IMR-90 (cell line): Measurements from ENCODE around the gene MT1X. TPM values are rescaled to one million over a fixed set of nuclear protein-coding genes. Genes with fewer than 3 reads are reported as not detected.
A peak's percentile ranks its signal among the peaks of the same experiment; 100 is the strongest.

Source experiments
- ATAC-seq: fragments of 200-7000 bp; cut with Tn5 transposase; 2 replicates; pipeline ENCODE4 v1.9.1; 2020; ENCODE audit warnings: low read depth, mild to moderate bottlenecking, moderate library complexity
- BruUV-seq: library from RNA; stranded (reverse); fragments of 400-500 nt; replicated peaks from 2 replicates; lab custom pipeline; 2021; lab: Mats Ljungman, UMichigan
- CTCF ChIA-PET: fragments of 300-600 bp; formaldehyde crosslinking; extraction: SDS; loops from one replicate; lab custom pipeline; 2021; ENCODE audit warnings: antibody characterized with exemption; lab: Yijun Ruan, JAX
- POLR2A ChIA-PET: fragments of 300-600 bp; sonication (Branson Sonifier 250); formaldehyde crosslinking; loops from one replicate; lab custom pipeline; 2022; ENCODE audit warnings: antibody characterized with exemption; ENCODE audit not compliant: unreplicated experiment; lab: Charles Lee
- DNase-seq: peaks from one replicate; pipeline ENCODE4 v3.0.0; 2013
- H2AFZ ChIP-seq: replicated peaks from 2 replicates; pipeline ENCODE3; 2013; ENCODE audit warnings: low read length, mild to moderate bottlenecking; ENCODE audit not compliant: poor library complexity
- H2AK5ac ChIP-seq: 2 replicates; pipeline ENCODE4 v1.6.1; 2013; ENCODE audit warnings: low read depth, low read length, inconsistent platforms
- H2AK9ac ChIP-seq: replicated peaks from 2 replicates; pipeline ENCODE3; 2013; ENCODE audit warnings: mild to moderate bottlenecking, low read depth, low read length, moderate library complexity; ENCODE audit not compliant: poor library complexity
- H2BK120ac ChIP-seq: 2 replicates; pipeline ENCODE4 v1.6.1; 2013; ENCODE audit warnings: low read depth, low read length, inconsistent platforms
- H2BK15ac ChIP-seq: 3 replicates; pipeline ENCODE4 v1.6.1; 2013; ENCODE audit warnings: low read depth, low read length, inconsistent platforms
- H2BK20ac ChIP-seq: 2 replicates; pipeline ENCODE4 v1.6.1; 2013; ENCODE audit warnings: low read depth, mild to moderate bottlenecking, inconsistent platforms, low read length, moderate library complexity
- H2BK5ac ChIP-seq: 2 replicates; pipeline ENCODE4 v1.6.1; 2013; ENCODE audit warnings: mild to moderate bottlenecking, low read depth, low read length, inconsistent platforms; ENCODE audit not compliant: poor library complexity, severe bottlenecking
- H3K14ac ChIP-seq: replicated peaks from 2 replicates; pipeline ENCODE4 v1.6.1; 2013; ENCODE audit warnings: low read depth, low read length, inconsistent platforms
- H3K18ac ChIP-seq: 2 replicates; pipeline ENCODE4 v1.6.1; 2013; ENCODE audit warnings: low read depth, low read length, control low read depth
- H3K23ac ChIP-seq: 2 replicates; pipeline ENCODE4 v1.6.1; 2013; ENCODE audit warnings: low read depth, low read length, inconsistent platforms
- H3K27ac ChIP-seq: 2 replicates; pipeline ENCODE4 v1.5.1; 2013; ENCODE audit warnings: mild to moderate bottlenecking, control low read depth, low read length; ENCODE audit not compliant: insufficient read depth
- H3K27me3 ChIP-seq: 2 replicates; pipeline ENCODE4 v1.6.1; 2013; ENCODE audit warnings: low read length; ENCODE audit not compliant: control insufficient read depth, insufficient read depth
- H3K36me3 ChIP-seq: 2 replicates; pipeline ENCODE4 v1.6.1; 2013; ENCODE audit warnings: low read length, mixed read lengths; ENCODE audit not compliant: control insufficient read depth, insufficient read depth
- H3K4ac ChIP-seq: 2 replicates; pipeline ENCODE4 v1.6.1; 2013; ENCODE audit warnings: low read depth, low read length, inconsistent platforms
- H3K4me1 ChIP-seq: 2 replicates; pipeline ENCODE4 v1.6.1; 2013; ENCODE audit warnings: low read length, mixed read lengths; ENCODE audit not compliant: control insufficient read depth, insufficient read depth
- H3K4me2 ChIP-seq: 2 replicates; pipeline ENCODE4 v1.6.1; 2013; ENCODE audit warnings: low read depth, mild to moderate bottlenecking, control low read depth, low read length, moderate library complexity
- H3K4me3 ChIP-seq: 2 replicates; pipeline ENCODE4 v1.5.1; 2013; ENCODE audit warnings: low read depth, mild to moderate bottlenecking, control low read depth, low read length, moderate library complexity; ENCODE audit not compliant: insufficient read depth
- H3K56ac ChIP-seq: 2 replicates; pipeline ENCODE4 v1.6.1; 2013; ENCODE audit warnings: low read length, inconsistent platforms; ENCODE audit not compliant: insufficient read depth; ENCODE audit errors: extremely low read depth
- H3K79me1 ChIP-seq, 2 experiments: 2 replicates each; pipeline ENCODE4 v1.6.1; 2013; ENCODE audit warnings: low read length in 2 of 2, inconsistent platforms in 1 of 2, low read depth in 1 of 2
- H3K9ac ChIP-seq: 2 replicates; pipeline ENCODE4 v1.6.1; 2013; ENCODE audit warnings: low read depth, low read length, control low read depth
- H3K9me1 ChIP-seq: 2 replicates; pipeline ENCODE4 v1.6.1; 2013; ENCODE audit warnings: low read length, inconsistent platforms; ENCODE audit not compliant: insufficient read depth
- H3K9me3 ChIP-seq: 2 replicates; pipeline ENCODE4 v1.6.1; 2013; ENCODE audit warnings: low read length; ENCODE audit not compliant: control insufficient read depth, insufficient read depth
- H4K20me1 ChIP-seq: 2 replicates; pipeline ENCODE4 v1.6.1; 2013; ENCODE audit warnings: low read length, inconsistent platforms; ENCODE audit not compliant: insufficient read depth
- H4K5ac ChIP-seq: 2 replicates; pipeline ENCODE4 v1.6.1; 2013; ENCODE audit warnings: mild to moderate bottlenecking, low read depth, low read length, control low read depth
- H4K8ac ChIP-seq, 2 experiments: 2 replicates each; pipeline ENCODE4 v1.6.1; 2013; ENCODE audit warnings: low read depth in 2 of 2, low read length in 2 of 2, control low read depth in 1 of 2, inconsistent platforms in 1 of 2
- H4K91ac ChIP-seq: 2 replicates; pipeline ENCODE4 v1.6.1; 2013; ENCODE audit warnings: low read depth, low read length, inconsistent platforms; ENCODE audit not compliant: insufficient read depth
- BHLHE40 ChIP-seq: fragments of 150-350 bp; IDR thresholded peaks from 2 replicates; pipeline ENCODE4 v1.6.1; 2016; ENCODE audit warnings: mild to moderate bottlenecking, low read depth, low read length
- CEBPB ChIP-seq: IDR thresholded peaks from 2 replicates; pipeline ENCODE4 v1.6.1; 2012; ENCODE audit warnings: low read depth, low read length, improper control_type of control experiment
- ELK1 ChIP-seq: fragments of 150-350 bp; IDR thresholded peaks from 2 replicates; pipeline ENCODE4 v1.6.1; 2016; ENCODE audit warnings: low read depth, mild to moderate bottlenecking, low read length, moderate library complexity, borderline replicate concordance
- MAFK ChIP-seq: IDR thresholded peaks from 2 replicates; pipeline ENCODE4 v1.6.1; 2012; ENCODE audit warnings: low read depth, low read length, improper control_type of control experiment
- MXI1 ChIP-seq: IDR thresholded peaks from 2 replicates; pipeline ENCODE4 v1.6.1; 2012; ENCODE audit warnings: low read depth, mild to moderate bottlenecking, low read length, moderate library complexity, borderline replicate concordance
- NFE2L2 ChIP-seq: fragments of 150-350 bp; IDR thresholded peaks from 2 replicates; pipeline ENCODE4 v1.6.1; 2016; ENCODE audit warnings: low read depth, mild to moderate bottlenecking, low read length
- RAD21 ChIP-seq: IDR thresholded peaks from 2 replicates; pipeline ENCODE4 v1.6.1; 2012; ENCODE audit warnings: low read length, improper control_type of control experiment
- SMC3 ChIP-seq: fragments of 150-350 bp; IDR thresholded peaks from 2 replicates; pipeline ENCODE4 v1.6.1; 2016; ENCODE audit warnings: low read depth, mild to moderate bottlenecking, antibody characterized with exemption, low read length, moderate library complexity
- WGBS, 2 experiments: methylation state at CpG; one replicate each; pipeline versions ENCODE4 v1.1.5 to v1.1.7; 2013; ENCODE audit warnings: missing lambda C conversion rate in 2 of 2; ENCODE audit not compliant: insufficient read length in 1 of 2; ENCODE audit errors: extremely low coverage in 2 of 2; 5-methylcytosine and 5-hydroxymethylcytosine counted together
- dilution Hi-C: fragments of 300-500 bp; cut with HindIII; formaldehyde crosslinking; loops from one replicate; pipeline ENCODE4 v1.14.3; 2018; ENCODE audit warnings: low sequenced_read_pairs; ENCODE audit not compliant: unreplicated experiment
- in situ Hi-C: fragments of 300-500 bp; cut with MboI; formaldehyde crosslinking; loops from 3 replicates; pipeline ENCODE4 v1.14.3; 2019; ENCODE audit warnings: low sequenced_read_pairs, inconsistent platforms, mixed read lengths
- intact Hi-C: fragments of 100-400 bp; cut with micrococcal nuclease; formaldehyde crosslinking; loops from 2 replicates; pipeline ENCODE4 v1.10.0; 2022
- polyA plus RNA-seq, 3 experiments: library from polyadenylated mRNA; depleted of rRNA; stranded (reverse); fragments of >200 nt; gene quantifications; 2 replicates each; pipeline ENCODE4 v1.2.3, GENCODE V29; 2012; ENCODE audit warnings: low replicate concordance in 1 of 3
- total RNA-seq: library from RNA; depleted of rRNA; stranded (reverse); fragments of >200 nt; gene quantifications from 2 replicates; pipeline ENCODE4 v1.2.3, GENCODE V29; 2012
- TF ChIP-seq, protein P1 (sequence below): conservative IDR thresholded peaks from 2 replicates; pipeline ENCODE4 v1.5.1; 2012; ENCODE audit warnings: mild to moderate bottlenecking, low read depth, low read length, improper control_type of control experiment

MT1X gene
- total and polyA plus RNA-seq, 2 of the 4 experiments (the other 2 are of a cell fraction) = 5.6 to 170 TPM

- Histone ChIP-seq H4K5ac (no peak overlapping the region), H2BK5ac (no peak overlapping the region), H3K56ac (no peak overlapping the region), H3K4me1 (peaks cover 13% of the 10 kb centered on the region), H3K4me3 (no peak overlapping the region), H3K14ac (no peak overlapping the region), H3K9me3 (no peaks in the 10 kb centered on the region), H3K18ac (no peak overlapping the region), H4K8ac (no peak overlapping the region), H3K23ac (no peak overlapping the region), H3K4me2 (no peak overlapping the region), H4K20me1 (peaks cover 4% of the 10 kb centered on the region; the same call in 1 of the 2 replicates), H3K4ac (no peak overlapping the region), H2AK5ac (no peak overlapping the region), H2BK120ac (no peak overlapping the region), H3K9ac (no peak overlapping the region), H3K79me1 (no peaks in the 10 kb centered on the region), H3K27me3 (peaks cover 40% of the 10 kb centered on the region), H3K27ac (no peak overlapping the region), H3K9me1 (peaks cover 5% of the 10 kb centered on the region), H2BK15ac (no peak overlapping the region), H4K91ac (no peak overlapping the region), H2AFZ (no peak overlapping the region), H2AK9ac (no peak overlapping the region), H3K36me3 (no peaks in the 10 kb centered on the region), H2BK20ac (no peak overlapping the region)
- dilution Hi-C loops = no loop called here
- DNase-seq (peak; percentile 20), ATAC-seq (no peak)
- TF ChIP-seq SMC3 = peak; percentile 31; the same call in 1 of the 2 replicates
- peak; percentile 46 for TF ChIP-seq RAD21
- TF ChIP-seq NFE2L2 = no peak
- TF ChIP-seq MXI1 = no peak
- TF ChIP-seq BHLHE40 = no peak
- TF ChIP-seq ELK1 = no peak
- no peak for TF ChIP-seq MAFK
- TF ChIP-seq, protein P1, sequence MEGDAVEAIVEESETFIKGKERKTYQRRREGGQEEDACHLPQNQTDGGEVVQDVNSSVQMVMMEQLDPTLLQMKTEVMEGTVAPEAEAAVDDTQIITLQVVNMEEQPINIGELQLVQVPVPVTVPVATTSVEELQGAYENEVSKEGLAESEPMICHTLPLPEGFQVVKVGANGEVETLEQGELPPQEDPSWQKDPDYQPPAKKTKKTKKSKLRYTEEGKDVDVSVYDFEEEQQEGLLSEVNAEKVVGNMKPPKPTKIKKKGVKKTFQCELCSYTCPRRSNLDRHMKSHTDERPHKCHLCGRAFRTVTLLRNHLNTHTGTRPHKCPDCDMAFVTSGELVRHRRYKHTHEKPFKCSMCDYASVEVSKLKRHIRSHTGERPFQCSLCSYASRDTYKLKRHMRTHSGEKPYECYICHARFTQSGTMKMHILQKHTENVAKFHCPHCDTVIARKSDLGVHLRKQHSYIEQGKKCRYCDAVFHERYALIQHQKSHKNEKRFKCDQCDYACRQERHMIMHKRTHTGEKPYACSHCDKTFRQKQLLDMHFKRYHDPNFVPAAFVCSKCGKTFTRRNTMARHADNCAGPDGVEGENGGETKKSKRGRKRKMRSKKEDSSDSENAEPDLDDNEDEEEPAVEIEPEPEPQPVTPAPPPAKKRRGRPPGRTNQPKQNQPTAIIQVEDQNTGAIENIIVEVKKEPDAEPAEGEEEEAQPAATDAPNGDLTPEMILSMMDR = peak; percentile 45
- TF ChIP-seq CEBPB = no peak
- intact Hi-C loops = no loop called here
- ChIA-PET CTCF (interaction anchor here (0.7 to 2.7 kb wide), 5 partner anchors 9 to 56 kb away, joined by 3 to 10 read pairs (median 5); partner anchors contain the start of gene MT1X), POLR2A (no interaction called here)
- WGBS, 2 experiments = 20% methylated on average over 1 of the region's 12 CpGs; no CpG with 5 or more reads in 1 of the 2 experiments
- no TSS peak for BruUV-seq
- in situ Hi-C loops = no loop called here
Measured at GRCh38 chr16:56673921-56674320, 8.3 kb upstream of the MT1X start.
